Activated naive CD8-positive, alpha-beta T cell treated with anti-CD3 and anti-CD28 coated beads for 36 hours (primary cell): Measurements from ENCODE around the gene KRCC1. TPM values are rescaled to one million over a fixed set of nuclear protein-coding genes. Genes with fewer than 3 reads are reported as not detected.
"Not testable (repeated sequence)": the region's sequence is repeated elsewhere in the genome, so short reads cannot be mapped to it uniquely, and the experiment has no call there.

Experiments
- DNase-seq: peaks from one replicate; pipeline ENCODE4 v3.0.0; 2021
- H3K27ac Mint-ChIP-seq: one replicate; pipeline ENCODE4 v1.8.0; 2022; ENCODE audit warnings: mild to moderate bottlenecking, moderate library complexity, mixed read lengths
- H3K27me3 Mint-ChIP-seq: one replicate; pipeline ENCODE4 v1.8.0; 2022; ENCODE audit warnings: mild to moderate bottlenecking, mixed read lengths
- H3K36me3 Mint-ChIP-seq: one replicate; pipeline ENCODE4 v1.8.0; 2021; ENCODE audit warnings: mild to moderate bottlenecking, mixed read lengths
- H3K4me1 Mint-ChIP-seq: one replicate; pipeline ENCODE4 v1.8.0; 2021; ENCODE audit warnings: mixed read lengths
- H3K4me3 Mint-ChIP-seq: one replicate; pipeline ENCODE4 v1.8.0; 2022; ENCODE audit warnings: mild to moderate bottlenecking, moderate library complexity, mixed read lengths
- H3K9me3 Mint-ChIP-seq: one replicate; pipeline ENCODE4 v1.8.0; 2022; ENCODE audit warnings: mixed read lengths
- total RNA-seq, 2 experiments: library from RNA; stranded (reverse); gene quantifications; one replicate each; pipeline ENCODE4 v1.2.3, GENCODE V29; 2021

The KRCC1 gene
- total RNA-seq, 2 experiments from 2014 or later = 10.6 to 11.9 TPM

GRCh38 chr2:88010136-88010535 is 45.4 kb downstream of the KRCC1 start:
- no peaks in the 10 kb centered on the region for H3K36me3 Mint-ChIP-seq
- H3K4me3 Mint-ChIP-seq = no peak overlapping the region
- H3K9me3 Mint-ChIP-seq = no peaks in the 10 kb centered on the region
- no peak for DNase-seq
- H3K4me1 Mint-ChIP-seq = no peaks in the 10 kb centered on the region
- H3K27ac Mint-ChIP-seq = no peak overlapping the region
- H3K27me3 Mint-ChIP-seq = no peaks in the 10 kb centered on the region

GRCh38 chr2:88006912-88007439 is 48.6 kb downstream of the KRCC1 start:
- H3K27me3 Mint-ChIP-seq = peaks cover 8% of the 10 kb centered on the region
- H3K4me1 Mint-ChIP-seq = no peaks in the 10 kb centered on the region
- no peak for DNase-seq
- H3K27ac Mint-ChIP-seq = no peak overlapping the region
- H3K36me3 Mint-ChIP-seq = no peaks in the 10 kb centered on the region
- no peak overlapping the region for H3K4me3 Mint-ChIP-seq
- no peaks in the 10 kb centered on the region for H3K9me3 Mint-ChIP-seq

GRCh38 chr2:88005776-88006175 is 49.8 kb downstream of the KRCC1 start:
- no peaks in the 10 kb centered on the region for H3K9me3 Mint-ChIP-seq
- H3K27ac Mint-ChIP-seq = no peak overlapping the region
- H3K36me3 Mint-ChIP-seq = no peaks in the 10 kb centered on the region
- peaks cover 12% of the 10 kb centered on the region for H3K27me3 Mint-ChIP-seq
- DNase-seq = no peak
- no peak overlapping the region for H3K4me3 Mint-ChIP-seq
- peaks cover 5% of the 10 kb centered on the region for H3K4me1 Mint-ChIP-seq

DNA sequence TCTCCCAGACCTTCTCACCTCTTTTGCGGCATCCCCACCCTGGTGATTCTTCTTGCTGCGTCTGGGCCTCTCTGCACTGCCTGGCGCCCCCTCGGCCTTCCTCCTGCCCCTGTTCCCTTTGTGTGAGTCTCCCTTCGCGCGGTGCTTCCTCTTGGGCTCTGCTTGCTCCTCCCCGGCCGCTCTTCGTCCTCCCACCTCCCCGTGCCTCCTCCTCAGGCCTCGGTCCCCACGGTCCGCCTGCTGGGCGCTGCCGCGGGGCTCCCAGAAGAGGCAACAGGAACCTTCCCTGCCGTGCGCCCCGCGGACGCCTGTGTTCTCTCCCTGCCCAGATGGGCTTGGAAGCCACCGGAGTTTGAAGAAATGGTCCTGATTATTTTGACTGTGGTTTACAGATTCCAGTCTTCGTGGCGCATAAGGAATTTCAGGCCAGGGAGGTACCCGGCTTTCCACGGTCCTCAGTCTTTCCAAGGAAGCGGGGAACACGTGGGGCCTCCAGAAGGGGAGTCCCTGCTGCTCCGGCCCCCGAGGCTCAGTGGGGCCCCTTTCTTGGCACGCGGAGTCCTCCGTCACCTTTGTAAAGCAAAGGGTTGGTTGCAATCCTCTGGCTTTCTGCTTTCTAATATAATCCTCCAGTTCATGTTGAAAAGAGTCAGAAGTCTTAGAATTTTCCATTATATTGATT is 52.4 kb downstream of the KRCC1 start:
- H3K4me3 Mint-ChIP-seq = no peak overlapping the region
- H3K27ac Mint-ChIP-seq = no peak overlapping the region
- no peaks in the 10 kb centered on the region for H3K9me3 Mint-ChIP-seq
- peaks cover 5% of the 10 kb centered on the region for H3K4me1 Mint-ChIP-seq
- H3K36me3 Mint-ChIP-seq = no peaks in the 10 kb centered on the region
- DNase-seq = no peak
- H3K27me3 Mint-ChIP-seq = peaks cover 12% of the 10 kb centered on the region

- Mint-ChIP-seq H3K4me3 (no peak overlapping the region), H3K36me3 (no peaks in the 10 kb centered on the region), H3K27me3 (peaks cover 12% of the 10 kb centered on the region), H3K27ac (no peak overlapping the region), H3K9me3 (no peaks in the 10 kb centered on the region), H3K4me1 (peaks cover 5% of the 10 kb centered on the region)
- DNase-seq = no peak
These were observed 53.2 kb downstream of the KRCC1 start for GRCh38 chr2:88002359-88002707.

GRCh38 chr2:88000474-88000873 is 55.1 kb downstream of the KRCC1 start:
- peaks cover 12% of the 10 kb centered on the region for H3K27me3 Mint-ChIP-seq
- not testable (repeated sequence) for H3K27ac Mint-ChIP-seq, DNase-seq

GRCh38 chr2:87996570-87996969 is 59.0 kb downstream of the KRCC1 start:
- Mint-ChIP-seq H3K36me3 (no peaks in the 10 kb centered on the region), H3K27ac (no peak overlapping the region), H3K27me3 (no peaks in the 10 kb centered on the region), H3K4me1 (peaks cover under 1% of the 10 kb centered on the region), H3K9me3 (peaks cover 1% of the 10 kb centered on the region), H3K4me3 (no peak overlapping the region)
- no peak for DNase-seq

More at GRCh38 chr2:88000474-88000873, 55.1 kb downstream of the KRCC1 start:
- not testable (repeated sequence) for H3K4me1 Mint-ChIP-seq, H3K4me3 Mint-ChIP-seq, H3K9me3 Mint-ChIP-seq, H3K36me3 Mint-ChIP-seq

GRCh38 chr2:87995756-87996155 is 59.8 kb downstream of the KRCC1 start:
- H3K27ac Mint-ChIP-seq = no peak overlapping the region
- H3K4me3 Mint-ChIP-seq = no peak overlapping the region
- DNase-seq = no peak
- no peaks in the 10 kb centered on the region for H3K27me3 Mint-ChIP-seq
- peaks cover 1% of the 10 kb centered on the region for H3K9me3 Mint-ChIP-seq
- H3K4me1 Mint-ChIP-seq = no peaks in the 10 kb centered on the region
- no peaks in the 10 kb centered on the region for H3K36me3 Mint-ChIP-seq

DNA sequence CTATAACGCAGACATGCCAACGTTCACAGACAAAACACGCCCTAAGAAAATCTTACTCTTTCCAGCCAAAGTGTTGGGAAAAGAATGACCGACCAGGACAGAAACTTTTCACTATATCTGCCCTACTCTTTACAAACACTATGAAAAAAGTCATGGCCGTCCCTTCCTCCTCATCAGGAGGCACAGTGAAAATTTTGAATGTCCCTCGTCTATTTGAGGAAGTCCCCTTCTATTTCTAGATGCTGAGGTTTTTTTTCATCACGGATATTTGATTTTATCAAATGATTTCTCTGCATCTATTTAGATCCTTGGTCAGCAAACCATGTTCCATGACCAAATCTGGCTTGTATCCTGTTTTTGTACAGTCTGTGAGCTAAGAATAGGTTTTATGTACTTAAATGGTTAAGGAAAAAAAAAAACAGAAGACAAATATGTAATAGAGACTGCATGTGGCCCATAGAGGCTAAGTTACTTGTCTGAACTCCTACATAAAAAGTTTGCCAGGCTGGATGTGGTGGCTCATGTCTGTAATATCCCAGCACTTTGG is 61.2 kb downstream of the KRCC1 start:
- H3K9me3 Mint-ChIP-seq, H3K4me3 Mint-ChIP-seq, H3K27ac Mint-ChIP-seq, H3K36me3 Mint-ChIP-seq, DNase-seq, H3K4me1 Mint-ChIP-seq, H3K27me3 Mint-ChIP-seq: not testable (repeated sequence)

DNA sequence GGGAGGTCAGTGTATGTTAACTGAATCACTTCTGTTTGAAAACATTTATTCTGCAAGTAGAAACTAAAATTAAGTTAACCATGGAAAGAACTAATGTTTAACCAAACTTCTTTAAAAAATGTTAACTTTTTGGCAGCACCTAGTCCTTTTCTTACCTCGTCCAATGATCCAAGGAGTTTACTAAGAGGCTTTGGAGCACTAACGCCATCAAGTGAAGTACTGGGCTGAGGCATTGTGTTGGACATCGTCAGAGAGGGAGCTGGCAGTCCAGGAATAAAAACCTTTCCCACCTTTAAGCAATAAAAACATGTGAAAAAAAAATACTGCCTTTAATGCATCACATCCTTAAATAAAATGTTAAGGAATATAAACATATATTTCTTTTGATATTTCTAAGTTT is 63.0 kb downstream of the KRCC1 start:
- DNase-seq = not testable (repeated sequence)

DNA sequence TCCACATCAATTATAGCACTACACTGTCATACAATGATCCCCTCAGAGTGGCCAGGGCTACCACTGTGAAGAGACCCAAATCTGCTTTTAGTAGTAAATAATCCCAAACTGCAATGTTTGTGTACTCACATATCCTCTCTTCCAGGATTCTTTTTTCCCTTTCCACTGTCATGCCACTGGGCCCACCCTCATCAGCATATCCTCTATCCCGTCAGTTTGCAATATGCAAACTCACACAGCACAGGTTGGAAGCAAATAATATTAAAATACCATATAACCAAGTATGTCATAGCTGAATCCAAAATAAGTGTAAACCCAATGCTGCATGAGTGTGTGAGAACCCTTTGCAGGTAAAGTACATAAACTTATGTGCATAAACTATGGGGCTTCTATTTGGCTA is 68.1 kb downstream of the KRCC1 start:
- not testable (repeated sequence) for DNase-seq, H3K9me3 Mint-ChIP-seq, H3K4me3 Mint-ChIP-seq, H3K4me1 Mint-ChIP-seq, H3K36me3 Mint-ChIP-seq, H3K27me3 Mint-ChIP-seq, H3K27ac Mint-ChIP-seq

More for the DNA sequence above, 63.0 kb downstream of the KRCC1 start:
- not testable (repeated sequence) for H3K27ac Mint-ChIP-seq, H3K27me3 Mint-ChIP-seq, H3K9me3 Mint-ChIP-seq, H3K4me3 Mint-ChIP-seq, H3K36me3 Mint-ChIP-seq, H3K4me1 Mint-ChIP-seq

DNA sequence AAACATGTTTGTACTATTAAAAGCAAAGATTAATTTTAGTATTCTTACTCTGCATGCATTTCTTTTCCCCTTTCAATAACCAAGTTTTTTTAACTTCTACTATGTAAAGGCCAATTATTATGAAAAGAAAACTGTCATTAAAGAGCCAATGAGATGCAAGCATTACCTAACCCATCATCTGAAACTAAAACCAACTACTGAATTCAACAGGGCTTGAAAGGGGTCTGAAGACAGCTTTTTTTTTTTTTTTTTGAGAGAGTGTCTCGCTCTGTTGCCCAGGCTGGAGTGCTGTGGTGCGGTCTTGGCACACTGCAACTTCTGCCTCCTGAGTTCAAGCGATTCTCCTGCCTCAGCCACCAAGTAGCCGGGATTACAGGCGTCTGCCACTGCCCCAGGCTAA is 69.7 kb downstream of the KRCC1 start:
- H3K27me3 Mint-ChIP-seq, H3K4me1 Mint-ChIP-seq: not testable (repeated sequence)

GRCh38 chr2:87981182-87981581 is 74.4 kb downstream of the KRCC1 start:
- not testable (repeated sequence) for H3K4me3 Mint-ChIP-seq, H3K9me3 Mint-ChIP-seq, DNase-seq, H3K36me3 Mint-ChIP-seq, H3K27me3 Mint-ChIP-seq, H3K27ac Mint-ChIP-seq, H3K4me1 Mint-ChIP-seq

More for the DNA sequence above, 69.7 kb downstream of the KRCC1 start:
- DNase-seq, H3K36me3 Mint-ChIP-seq, H3K27ac Mint-ChIP-seq, H3K4me3 Mint-ChIP-seq, H3K9me3 Mint-ChIP-seq: not testable (repeated sequence)
